A673 (cell line): ENCODE measurements around the gene SFMBT2.

Experiments used
- CTCF ChIP-seq: fragments of 300-800, 200-600 bp; sonication (generic); conservative IDR thresholded peaks from 2 replicates; pipeline ENCODE4 v1.5.1; 2017; ENCODE audit warnings: low read depth, mild to moderate bottlenecking, antibody characterized with exemption, low read length, moderate library complexity, mixed read lengths
- EZH2 ChIP-seq: fragments of 200-600 bp; sonication (generic); IDR thresholded peaks from 2 replicates; pipeline ENCODE4 v1.6.1; 2017; ENCODE audit warnings: borderline replicate concordance, low read depth, mild to moderate bottlenecking, mixed read lengths, antibody characterized with exemption, low read length; ENCODE audit not compliant: poor library complexity, severe bottlenecking

- TF ChIP-seq CTCF: no peak
- TF ChIP-seq EZH2: no peak
Measured at GRCh38 chr10:7234109-7234508, 176.7 kb downstream of the SFMBT2 start.
